Immature natural killer cell (primary cell): ENCODE data around the gene WDR93. TPM values are rescaled to one million over a fixed set of nuclear protein-coding genes. Genes with fewer than 3 reads are reported as not detected.
A peak's percentile ranks its signal among the peaks of the same experiment; 100 is the strongest.
"Not testable (repeated sequence)": the region's sequence is repeated elsewhere in the genome, so short reads cannot be mapped to it uniquely, and the experiment has no call there.

Experiments
- DNase-seq, 3 donors: peaks; one replicate each; pipeline ENCODE4 v3.0.0; 2022; ENCODE audit warnings: mixed read lengths in 1 of 3
- H3K27ac Mint-ChIP-seq, 6 donors: one replicate each; pipeline ENCODE4 v1.8.0; 2020; ENCODE audit warnings: mixed read lengths in 6 of 6, mild to moderate bottlenecking in 5 of 6, inconsistent platforms in 4 of 6, moderate library complexity in 3 of 6
- H3K27me3 Mint-ChIP-seq, 3 donors: one replicate each; pipeline ENCODE4 v1.8.0; 2020 to 2021; ENCODE audit warnings: low read depth in 3 of 3, mild to moderate bottlenecking in 3 of 3, mixed read lengths in 3 of 3, moderate library complexity in 3 of 3, inconsistent platforms in 1 of 3
- H3K36me3 Mint-ChIP-seq, 3 donors: one replicate each; pipeline ENCODE4 v1.8.0; 2020; ENCODE audit warnings: mixed read lengths in 3 of 3, inconsistent platforms in 2 of 3, mild to moderate bottlenecking in 2 of 3
- H3K4me1 Mint-ChIP-seq, 2 donors: one replicate each; pipeline ENCODE4 v1.8.0; 2020; ENCODE audit warnings: inconsistent platforms in 2 of 2, mild to moderate bottlenecking in 2 of 2, mixed read lengths in 2 of 2, moderate library complexity in 1 of 2
- H3K4me3 Mint-ChIP-seq, 5 donors: one replicate each; pipeline ENCODE4 v1.8.0; 2020; ENCODE audit warnings: mild to moderate bottlenecking in 5 of 5, mixed read lengths in 5 of 5, inconsistent platforms in 3 of 5, moderate library complexity in 3 of 5
- H3K9me3 Mint-ChIP-seq, 6 donors: one replicate each; pipeline ENCODE4 v1.8.0; 2020; ENCODE audit warnings: mild to moderate bottlenecking in 6 of 6, mixed read lengths in 6 of 6, inconsistent platforms in 4 of 6, moderate library complexity in 3 of 6
- polyA plus RNA-seq, 3 donors: library from polyadenylated mRNA; unstranded; fragments of 300-500 nt; fragmentation: Illumina TruSeq; gene quantifications; one replicate each; pipeline ENCODE4 v1.2.3, GENCODE V29; 2021

Gene WDR93
- polyA plus RNA-seq, 3 donors from 2014 or later: 0.16 to 0.46 TPM; not detected in 1

GRCh38 chr15:89680282-89680873 lies 10.2 kb upstream of the WDR93 start:
- DNase-seq: no peak
- Mint-ChIP-seq H3K4me3 (no peak overlapping the region), H3K36me3 (peaks cover 15 to 47% (median 16%) of the 10 kb centered on the region in 3 donors), H3K27me3 (no peaks in the 10 kb centered on the region), H3K4me1 (no peaks in the 10 kb centered on the region), H3K27ac (no peak overlapping the region), H3K9me3 (no peaks in the 10 kb centered on the region)

- Mint-ChIP-seq H3K36me3 (peaks cover 17 to 50% (median 20%) of the 10 kb centered on the region in 3 donors), H3K27me3 (no peaks in the 10 kb centered on the region), H3K27ac (peak overlapping the region in 1 of 6 donors; percentile 37), H3K9me3 (no peaks in the 10 kb centered on the region), H3K4me1 (no peaks in the 10 kb centered on the region), H3K4me3 (no peak overlapping the region)
- DNase-seq: no peak
These were observed 9.5 kb upstream of the WDR93 start for GRCh38 chr15:89681146-89681545.

GRCh38 chr15:89685995-89686394 lies 4.6 kb upstream of the WDR93 start:
- DNase-seq: no peak
- no peak overlapping the region for H3K4me3 Mint-ChIP-seq
- no peak overlapping the region for H3K27ac Mint-ChIP-seq
- no peaks in the 10 kb centered on the region for H3K9me3 Mint-ChIP-seq
- peaks cover 20 to 23% of the 10 kb centered on the region in 2 donors for H3K4me1 Mint-ChIP-seq
- H3K36me3 Mint-ChIP-seq: peaks cover 15 to 35% (median 20%) of the 10 kb centered on the region in 3 donors
- H3K27me3 Mint-ChIP-seq: peaks cover 4 to 6% (median 4%) of the 10 kb centered on the region in 3 donors

GRCh38 chr15:89686522-89686921 lies 4.1 kb upstream of the WDR93 start:
- H3K9me3 Mint-ChIP-seq: no peaks in the 10 kb centered on the region
- peaks cover 23 to 27% of the 10 kb centered on the region in 2 donors for H3K4me1 Mint-ChIP-seq
- no peak overlapping the region for H3K4me3 Mint-ChIP-seq
- no peak overlapping the region for H3K27ac Mint-ChIP-seq
- peaks cover 4 to 6% (median 5%) of the 10 kb centered on the region in 3 donors for H3K27me3 Mint-ChIP-seq
- H3K36me3 Mint-ChIP-seq: peaks cover 17 to 30% (median 20%) of the 10 kb centered on the region in 3 donors
- DNase-seq: no peak

GRCh38 chr15:89689930-89690275 lies 708 bp upstream of the WDR93 start:
- peak overlapping the region; percentile 86 to 96 (median 92) for H3K27ac Mint-ChIP-seq
- not testable (repeated sequence) for H3K36me3 Mint-ChIP-seq, H3K27me3 Mint-ChIP-seq, H3K9me3 Mint-ChIP-seq, DNase-seq
- peak overlapping the region; percentile 91 to 97 (median 93) for H3K4me3 Mint-ChIP-seq
- H3K4me1 Mint-ChIP-seq: peaks cover 25 to 27% of the 10 kb centered on the region in 2 donors

- H3K36me3 Mint-ChIP-seq: peaks cover 0 to 4% (median 0%) of the 10 kb centered on the region in 3 donors
- H3K27me3 Mint-ChIP-seq: peaks cover 5 to 10% (median 9%) of the 10 kb centered on the region in 3 donors
- H3K4me3 Mint-ChIP-seq: peak overlapping the region in 3 of 5 donors; percentile 14 to 42 (median 29)
- peaks cover 23 to 24% of the 10 kb centered on the region in 2 donors for H3K4me1 Mint-ChIP-seq
- H3K9me3 Mint-ChIP-seq: peaks cover 0 to 2% (median 0%) of the 10 kb centered on the region in 6 donors
- peak overlapping the region in 1 of 6 donors; percentile 14 for H3K27ac Mint-ChIP-seq
- no peak for DNase-seq
These were observed 2.5 kb downstream of the WDR93 start for GRCh38 chr15:89693091-89693490.

- H3K27me3 Mint-ChIP-seq: peaks cover 5 to 10% (median 9%) of the 10 kb centered on the region in 3 donors
- H3K36me3 Mint-ChIP-seq: peaks cover 0 to 4% (median 0%) of the 10 kb centered on the region in 3 donors
- no peak overlapping the region for H3K4me3 Mint-ChIP-seq
- DNase-seq: no peak
- peaks cover 0 to 4% (median 0%) of the 10 kb centered on the region in 6 donors for H3K9me3 Mint-ChIP-seq
- H3K27ac Mint-ChIP-seq: no peak overlapping the region
- H3K4me1 Mint-ChIP-seq: peaks cover 23 to 24% of the 10 kb centered on the region in 2 donors
These were observed 3.1 kb downstream of the WDR93 start for GRCh38 chr15:89693696-89694095.

GRCh38 chr15:89695198-89695597 lies 4.6 kb downstream of the WDR93 start:
- H3K4me1 Mint-ChIP-seq: peaks cover 12 to 13% of the 10 kb centered on the region in 2 donors
- peaks cover 0 to 4% (median 0%) of the 10 kb centered on the region in 6 donors for H3K9me3 Mint-ChIP-seq
- peaks cover 0 to 4% (median 0%) of the 10 kb centered on the region in 3 donors for H3K36me3 Mint-ChIP-seq
- no peak overlapping the region for H3K4me3 Mint-ChIP-seq
- H3K27ac Mint-ChIP-seq: no peak overlapping the region
- DNase-seq: no peak
- peaks cover 8 to 12% (median 9%) of the 10 kb centered on the region in 3 donors for H3K27me3 Mint-ChIP-seq

- Mint-ChIP-seq H3K4me1 (no peaks in the 10 kb centered on the region), H3K36me3 (no peaks in the 10 kb centered on the region), H3K4me3 (no peak overlapping the region), H3K27ac (no peak overlapping the region), H3K27me3 (peaks cover 5 to 14% (median 14%) of the 10 kb centered on the region in 3 donors), H3K9me3 (no peaks in the 10 kb centered on the region)
- no peak for DNase-seq
These were observed 13.8 kb downstream of the WDR93 start for GRCh38 chr15:89704411-89704810.

GRCh38 chr15:89707577-89707976 lies 17.0 kb downstream of the WDR93 start:
- no peak for DNase-seq
- H3K4me1 Mint-ChIP-seq: no peaks in the 10 kb centered on the region
- H3K4me3 Mint-ChIP-seq: no peak overlapping the region
- H3K9me3 Mint-ChIP-seq: no peaks in the 10 kb centered on the region
- H3K27ac Mint-ChIP-seq: no peak overlapping the region
- peaks cover 7 to 11% (median 11%) of the 10 kb centered on the region in 3 donors for H3K27me3 Mint-ChIP-seq
- H3K36me3 Mint-ChIP-seq: peaks cover 0 to 4% (median 0%) of the 10 kb centered on the region in 3 donors

GRCh38 chr15:89714775-89715174 lies 24.2 kb downstream of the WDR93 start:
- Mint-ChIP-seq H3K36me3 (peaks cover 0 to 4% (median 0%) of the 10 kb centered on the region in 3 donors), H3K4me3 (no peak overlapping the region), H3K27me3 (peaks cover 0 to 6% (median 2%) of the 10 kb centered on the region in 3 donors)

GRCh38 chr15:89723031-89723430 lies 32.4 kb downstream of the WDR93 start:
- H3K27ac Mint-ChIP-seq: no peak overlapping the region
- no peak overlapping the region for H3K4me3 Mint-ChIP-seq
- peaks cover 2 to 8% (median 4%) of the 10 kb centered on the region in 3 donors for H3K27me3 Mint-ChIP-seq
- H3K9me3 Mint-ChIP-seq: peaks cover 0 to 2% (median 0%) of the 10 kb centered on the region in 6 donors
- H3K4me1 Mint-ChIP-seq: no peaks in the 10 kb centered on the region
- H3K36me3 Mint-ChIP-seq: peaks cover 0 to 6% (median 0%) of the 10 kb centered on the region in 3 donors
- DNase-seq: no peak

More at GRCh38 chr15:89714775-89715174, 24.2 kb downstream of the WDR93 start:
- H3K27ac Mint-ChIP-seq: no peak overlapping the region
- H3K9me3 Mint-ChIP-seq: no peaks in the 10 kb centered on the region
- DNase-seq: no peak
- H3K4me1 Mint-ChIP-seq: no peaks in the 10 kb centered on the region

- H3K4me1 Mint-ChIP-seq: no peaks in the 10 kb centered on the region
- H3K9me3 Mint-ChIP-seq: peaks cover 0 to 2% (median 0%) of the 10 kb centered on the region in 6 donors
- DNase-seq: no peak
- no peak overlapping the region for H3K4me3 Mint-ChIP-seq
- H3K27me3 Mint-ChIP-seq: peaks cover 2 to 8% (median 4%) of the 10 kb centered on the region in 3 donors
- H3K36me3 Mint-ChIP-seq: peaks cover 0 to 6% (median 0%) of the 10 kb centered on the region in 3 donors
- H3K27ac Mint-ChIP-seq: no peak overlapping the region
These were observed 34.0 kb downstream of the WDR93 start for GRCh38 chr15:89724621-89725020.

- Mint-ChIP-seq H3K9me3 (peaks cover 0 to 2% (median 0%) of the 10 kb centered on the region in 6 donors), H3K27me3 (peaks cover 2 to 8% (median 4%) of the 10 kb centered on the region in 3 donors), H3K4me1 (no peaks in the 10 kb centered on the region), H3K27ac (no peak overlapping the region), H3K36me3 (peaks cover 0 to 6% (median 0%) of the 10 kb centered on the region in 3 donors), H3K4me3 (no peak overlapping the region)
- DNase-seq: no peak
These were observed 34.5 kb downstream of the WDR93 start for GRCh38 chr15:89725064-89725463.
